ENCODE results near the gene LAMA2. TPM values are rescaled to one million over a fixed set of nuclear protein-coding genes. Genes with fewer than 3 reads are reported as not detected.

LAMA2 gene
- total RNA-seq, 1 experiment from 2014 or later = 4.2 TPM

GRCh38 chr6:129276461-129276860 lies 393.5 kb downstream of the LAMA2 start:
- H3K9me3 ChIP-seq (ENCODE audit: control insufficient read depth, low read depth, low read length) = no peaks in the 10 kb centered on the region
- H3K14ac ChIP-seq (ENCODE audit: insufficient read depth, low read length) = no peak overlapping the region
- no peak overlapping the region for H3K4me2 ChIP-seq (ENCODE audit: insufficient read depth, insufficient read length, low read length)
- H3K4ac ChIP-seq (ENCODE audit: low read depth, low read length) = no peak overlapping the region
- H2BK15ac ChIP-seq (ENCODE audit: low read depth, low read length) = no peak overlapping the region
- H4K5ac ChIP-seq (ENCODE audit: insufficient read length, low read depth, low read length) = no peak overlapping the region
- H4K20me1 ChIP-seq (ENCODE audit: control insufficient read depth, insufficient read depth, insufficient read length) = no peaks in the 10 kb centered on the region
- H3K9ac ChIP-seq (ENCODE audit: extremely low read depth, insufficient read length, low read length) = no peak overlapping the region
- no peak overlapping the region for H2BK20ac ChIP-seq (ENCODE audit: low read depth, low read length, poor library complexity, severe bottlenecking)
- peaks cover 3% of the 10 kb centered on the region; the same call in 1 of the 2 replicates for H3K4me1 ChIP-seq (ENCODE audit: insufficient read depth, low read length)
- H3K79me2 ChIP-seq (ENCODE audit: insufficient read depth, low read length) = no peaks in the 10 kb centered on the region
- no peaks in the 10 kb centered on the region for H3K9me3 Mint-ChIP-seq
- H3K23me2 ChIP-seq (ENCODE audit: insufficient read length, low read depth, low read length, poor library complexity, severe bottlenecking) = no peaks in the 10 kb centered on the region
- no peaks in the 10 kb centered on the region for H3K36me3 Mint-ChIP-seq (ENCODE audit: insufficient read depth in 1 of 3, low read depth in 3 of 3)
- no peaks in the 10 kb centered on the region for H3K27me3 Mint-ChIP-seq (ENCODE audit: low read depth)
- no peak overlapping the region for H2BK5ac ChIP-seq (ENCODE audit: insufficient read length, low read length)
- no peak overlapping the region for H2BK120ac ChIP-seq (ENCODE audit: low read depth, low read length, poor library complexity, severe bottlenecking)
- H3K4me3 Mint-ChIP-seq = no peak overlapping the region
- no CpG with 5 or more reads among the region's 1 CpG for WGBS (ENCODE audit: extremely low coverage, insufficient read length, low lambda C conversion rate)
- DNase-seq = no peak
- no peak overlapping the region for H2AK5ac ChIP-seq (ENCODE audit: insufficient read length, low read length)
- no peaks in the 10 kb centered on the region for H3K27me3 ChIP-seq (ENCODE audit: insufficient read depth, low read length)
- no peak overlapping the region for H4K8ac ChIP-seq (replicated peaks; ENCODE audit: insufficient read length, low read depth, low read length)
- no peak for TF ChIP-seq CTCF (conservative IDR thresholded peaks at IDR 0.05)
- peaks cover 13 to 14% of the 10 kb centered on the region in 2 experiments for H3K4me1 Mint-ChIP-seq
- no peak overlapping the region for H3K27ac Mint-ChIP-seq
- H3K56ac ChIP-seq (ENCODE audit: insufficient read length, low read depth, low read length) = no peak overlapping the region
- H3K18ac ChIP-seq (ENCODE audit: insufficient read length, low read depth, low read length) = no peak overlapping the region
- H3T11ph ChIP-seq (ENCODE audit: low read length) = no peak overlapping the region
- no peaks in the 10 kb centered on the region for H3K79me1 ChIP-seq (ENCODE audit: insufficient read depth, low read depth, low read length, poor library complexity, severe bottlenecking)
- H3K27ac ChIP-seq (ENCODE audit: insufficient read length, low read depth, low read length) = no peak overlapping the region
- H3K23ac ChIP-seq (ENCODE audit: insufficient read length, low read depth, low read length) = no peak overlapping the region
- H2AFZ ChIP-seq (ENCODE audit: low read length) = no peak overlapping the region
- H2BK12ac ChIP-seq (ENCODE audit: insufficient read length, low read depth, low read length) = no peak overlapping the region
- no peak overlapping the region for H4K91ac ChIP-seq (ENCODE audit: insufficient read length, low read depth, low read length)
